Muscle of leg (tissue), 11 donors: ENCODE data around the gene HPCAL4. TPM values are rescaled to one million over a fixed set of nuclear protein-coding genes. Genes with fewer than 3 reads are reported as not detected.

Source experiments
- DNase-seq: peaks from one replicate; pipeline ENCODE4 v3.0.0; 2013
- H3K27ac ChIP-seq: one replicate; pipeline ENCODE4 v1.5.1; 2013; ENCODE audit warnings: mild to moderate bottlenecking, low read length, control low read depth
- H3K27me3 ChIP-seq: one replicate; pipeline ENCODE4 v1.6.1; 2013; ENCODE audit warnings: low read length; ENCODE audit not compliant: control insufficient read depth, insufficient read depth
- H3K36me3 ChIP-seq: one replicate; pipeline ENCODE4 v1.6.1; 2013; ENCODE audit warnings: low read length; ENCODE audit not compliant: control insufficient read depth, insufficient read depth
- H3K4me1 ChIP-seq: one replicate; pipeline ENCODE4 v1.6.1; 2013; ENCODE audit warnings: low read length; ENCODE audit not compliant: control insufficient read depth, insufficient read depth
- H3K4me3 ChIP-seq: one replicate; pipeline ENCODE4 v1.5.1; 2013; ENCODE audit warnings: low read length, control low read depth
- H3K9me3 ChIP-seq: replicated peaks from 2 replicates; pipeline ENCODE4 v1.6.1; 2013; ENCODE audit warnings: low read depth, low read length; ENCODE audit not compliant: control insufficient read depth
- WGBS: methylation state at CpG from one replicate; pipeline ENCODE4 v1.1.5; 2013; ENCODE audit warnings: missing lambda C conversion rate; ENCODE audit not compliant: insufficient coverage; 5-methylcytosine and 5-hydroxymethylcytosine counted together
- polyA plus RNA-seq, 8 donors: library from polyadenylated mRNA; unstranded; fragments of 120-200 nt; gene quantifications; one replicate each; pipeline versions ENCODE4 v1.2.1 to v1.2.3, GENCODE V29; 2013; ENCODE audit warnings: inconsistent platforms in 1 of 8, low replicate concordance in 1 of 8; ENCODE audit not compliant: insufficient read length in 8 of 8, insufficient read depth in 1 of 8
- total RNA-seq: library from RNA; stranded (reverse); fragments of 120-200 nt; gene quantifications from one replicate; pipeline ENCODE4 v1.2.4, GENCODE V29; 2013

Gene HPCAL4
- total and polyA plus RNA-seq, 9 donors: 0.51 to 1.8 (median 1.1) TPM

GRCh38 chr1:39679821-39680220 is 11.4 kb downstream of the HPCAL4 start:
- H3K27ac ChIP-seq: no peak overlapping the region
- H3K9me3 ChIP-seq: no peaks in the 10 kb centered on the region
- no CpG with 5 or more reads among the region's 2 CpGs for WGBS
- H3K27me3 ChIP-seq: peaks cover 49% of the 10 kb centered on the region
- no peak for DNase-seq
- H3K36me3 ChIP-seq: no peaks in the 10 kb centered on the region
- no peak overlapping the region for H3K4me3 ChIP-seq
- H3K4me1 ChIP-seq: no peaks in the 10 kb centered on the region

- Histone ChIP-seq H3K4me1 (no peaks in the 10 kb centered on the region), H3K27me3 (peaks cover 40% of the 10 kb centered on the region), H3K9me3 (no peaks in the 10 kb centered on the region), H3K4me3 (no peak overlapping the region), H3K36me3 (no peaks in the 10 kb centered on the region), H3K27ac (no peak overlapping the region)
- no CpG with 5 or more reads among the region's 2 CpGs for WGBS
- DNase-seq: no peak
Measured at GRCh38 chr1:39678889-39679288, 12.3 kb downstream of the HPCAL4 start.

GRCh38 chr1:39677645-39678044 is 13.6 kb downstream of the HPCAL4 start:
- no peak overlapping the region for H3K27ac ChIP-seq

GRCh38 chr1:39676948-39677548 is 14.2 kb downstream of the HPCAL4 start:
- 70% methylated on average over 5 of the region's 6 CpGs for WGBS
- Histone ChIP-seq H3K4me1 (peaks cover 8% of the 10 kb centered on the region), H3K9me3 (no peaks in the 10 kb centered on the region), H3K36me3 (no peaks in the 10 kb centered on the region), H3K4me3 (no peak overlapping the region), H3K27ac (no peak overlapping the region), H3K27me3 (peaks cover 34% of the 10 kb centered on the region)
- DNase-seq: no peak

More at GRCh38 chr1:39677645-39678044, 13.6 kb downstream of the HPCAL4 start:
- WGBS: 87% methylated on average over 3 of the region's 4 CpGs
- Histone ChIP-seq H3K27me3 (peaks cover 34% of the 10 kb centered on the region), H3K4me3 (no peak overlapping the region), H3K9me3 (no peaks in the 10 kb centered on the region), H3K36me3 (no peaks in the 10 kb centered on the region), H3K4me1 (peaks cover 3% of the 10 kb centered on the region)
- DNase-seq: no peak

GRCh38 chr1:39675220-39675619 is 16.0 kb downstream of the HPCAL4 start:
- Histone ChIP-seq H3K27ac (no peak overlapping the region), H3K36me3 (no peaks in the 10 kb centered on the region), H3K4me3 (no peak overlapping the region), H3K9me3 (no peaks in the 10 kb centered on the region), H3K27me3 (peaks cover 36% of the 10 kb centered on the region), H3K4me1 (peaks cover 21% of the 10 kb centered on the region)
- WGBS: no CpG with 5 or more reads among the region's 1 CpG
- no peak for DNase-seq

- DNase-seq: no peak
- Histone ChIP-seq H3K4me3 (no peak overlapping the region), H3K27me3 (peaks cover 37% of the 10 kb centered on the region), H3K9me3 (no peaks in the 10 kb centered on the region), H3K4me1 (peaks cover 29% of the 10 kb centered on the region), H3K27ac (no peak overlapping the region), H3K36me3 (no peaks in the 10 kb centered on the region)
- 84% methylated on average over 3 of the region's 3 CpGs for WGBS
Measured at GRCh38 chr1:39673215-39673614, 18.0 kb downstream of the HPCAL4 start.

GRCh38 chr1:39672551-39672947 is 18.7 kb downstream of the HPCAL4 start:
- H3K4me1 ChIP-seq: peaks cover 29% of the 10 kb centered on the region
- WGBS: 8% methylated on average over 10 of the region's 12 CpGs
- peak; percentile 25 for DNase-seq
- H3K36me3 ChIP-seq: no peaks in the 10 kb centered on the region
- H3K27ac ChIP-seq: peak overlapping the region; percentile 25
- H3K9me3 ChIP-seq: no peaks in the 10 kb centered on the region
- peak overlapping the region; percentile 57 for H3K4me3 ChIP-seq
- H3K27me3 ChIP-seq: peaks cover 39% of the 10 kb centered on the region

GRCh38 chr1:39671793-39672550 is 19.3 kb downstream of the HPCAL4 start, which contains the start of gene NT5C1A:
Gene NT5C1A (minus strand): TSS chr1:39672107. CDS start chr1:39672038, 69 bp downstream.
- Histone ChIP-seq H3K9me3 (no peaks in the 10 kb centered on the region), H3K36me3 (no peaks in the 10 kb centered on the region), H3K27ac (peak within 1 kb of the TSS; percentile 79), H3K4me1 (peaks cover 29% of the 10 kb centered on the region), H3K4me3 (peak within 1 kb of the TSS; percentile 57), H3K27me3 (peaks cover 39% of the 10 kb centered on the region)
- WGBS: under 1% methylated on average over 44 of the region's 55 CpGs
- DNase-seq: peak; percentile 61

- H3K4me1 ChIP-seq: peaks cover 29% of the 10 kb centered on the region
- 2% methylated on average over 22 of the region's 26 CpGs for WGBS
- DNase-seq: peak; percentile 75
- peak overlapping the region; percentile 57 for H3K4me3 ChIP-seq
- H3K9me3 ChIP-seq: no peaks in the 10 kb centered on the region
- peaks cover 39% of the 10 kb centered on the region for H3K27me3 ChIP-seq
- H3K36me3 ChIP-seq: no peaks in the 10 kb centered on the region
- H3K27ac ChIP-seq: peak overlapping the region; percentile 79
Measured at GRCh38 chr1:39671433-39671792, 19.8 kb downstream of the HPCAL4 start.

GRCh38 chr1:39670689-39671088 is 20.5 kb downstream of the HPCAL4 start:
- Histone ChIP-seq H3K4me1 (peaks cover 29% of the 10 kb centered on the region), H3K27ac (peak overlapping the region; percentile 79), H3K27me3 (peaks cover 42% of the 10 kb centered on the region), H3K36me3 (no peaks in the 10 kb centered on the region), H3K9me3 (no peaks in the 10 kb centered on the region), H3K4me3 (peak overlapping the region; percentile 57)
- WGBS: 13% methylated on average over 1 of the region's 1 CpG
- peak; percentile 32 for DNase-seq
